ENCODE measurements around the gene OR52R1.

OR52R1 gene

DNA sequence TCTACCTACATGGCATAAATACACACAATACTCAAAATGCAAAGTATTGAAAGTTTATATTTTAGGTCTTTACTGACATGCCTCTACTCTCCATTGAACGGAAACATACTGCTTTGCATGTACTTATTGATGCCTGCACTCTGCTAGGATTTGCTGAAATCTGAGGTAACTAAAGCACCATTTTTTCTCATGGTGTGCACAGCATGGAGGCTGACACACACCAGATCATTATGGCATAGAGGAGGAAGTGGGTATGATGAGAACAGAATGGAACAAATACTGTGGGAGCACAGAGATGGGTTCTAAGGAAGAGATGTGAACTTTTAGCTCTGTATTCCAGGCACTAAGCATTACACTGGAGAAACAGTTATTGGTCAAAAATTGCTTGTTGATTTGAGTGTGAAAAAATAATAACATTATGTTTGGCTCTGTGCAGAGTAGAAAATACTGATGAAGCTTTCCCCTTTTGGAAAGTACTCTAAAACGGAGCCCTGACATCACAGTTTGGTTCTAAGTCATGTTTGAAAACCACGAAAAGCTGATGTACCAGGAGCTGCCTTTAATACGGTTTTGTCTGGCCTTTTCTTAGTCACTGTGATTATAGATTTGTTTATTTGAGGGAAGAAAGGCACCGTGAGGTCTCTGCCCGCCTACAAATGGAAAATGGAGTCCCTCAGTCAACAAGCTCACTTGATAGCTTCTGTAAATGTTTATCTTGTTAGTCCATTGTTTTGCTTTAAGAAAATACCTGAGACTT is 5.6 kb downstream of the OR52R1 start:
- Mint-ChIP-seq H3K4me3 (no peak overlapping the region), H3K27me3 (ENCODE audit: low read depth) (no peaks in the 10 kb centered on the region), H3K27ac (no peak overlapping the region)

DNA sequence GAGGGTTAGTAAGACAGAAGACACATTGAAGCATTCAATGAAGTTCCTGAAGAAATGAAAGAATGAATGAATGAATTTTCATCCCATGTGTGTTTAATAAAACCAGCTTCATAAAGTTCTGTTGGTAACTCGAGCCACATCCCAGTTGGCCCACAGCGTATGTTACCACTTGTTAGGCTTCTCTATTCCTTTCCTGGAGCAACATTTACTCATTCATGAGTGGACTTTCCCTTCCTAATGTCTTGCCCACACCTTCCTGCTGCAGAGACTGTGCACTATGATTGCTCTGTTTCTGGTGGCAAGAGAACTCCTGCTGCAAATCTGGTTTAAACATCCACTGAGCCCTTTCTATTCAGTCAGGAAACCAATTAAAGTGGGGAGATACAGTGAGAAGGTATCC is 7.0 kb downstream of the OR52R1 start:
- no peaks in the 10 kb centered on the region for H3K36me3 Mint-ChIP-seq (ENCODE audit: low read depth)

More for the DNA sequence above, 5.6 kb downstream of the OR52R1 start:
- Mint-ChIP-seq H3K4me1 (no peaks in the 10 kb centered on the region), H3K9me3 (no peaks in the 10 kb centered on the region), H3K36me3 (ENCODE audit: low read depth) (no peaks in the 10 kb centered on the region)
- TF ChIP-seq, protein P1, sequence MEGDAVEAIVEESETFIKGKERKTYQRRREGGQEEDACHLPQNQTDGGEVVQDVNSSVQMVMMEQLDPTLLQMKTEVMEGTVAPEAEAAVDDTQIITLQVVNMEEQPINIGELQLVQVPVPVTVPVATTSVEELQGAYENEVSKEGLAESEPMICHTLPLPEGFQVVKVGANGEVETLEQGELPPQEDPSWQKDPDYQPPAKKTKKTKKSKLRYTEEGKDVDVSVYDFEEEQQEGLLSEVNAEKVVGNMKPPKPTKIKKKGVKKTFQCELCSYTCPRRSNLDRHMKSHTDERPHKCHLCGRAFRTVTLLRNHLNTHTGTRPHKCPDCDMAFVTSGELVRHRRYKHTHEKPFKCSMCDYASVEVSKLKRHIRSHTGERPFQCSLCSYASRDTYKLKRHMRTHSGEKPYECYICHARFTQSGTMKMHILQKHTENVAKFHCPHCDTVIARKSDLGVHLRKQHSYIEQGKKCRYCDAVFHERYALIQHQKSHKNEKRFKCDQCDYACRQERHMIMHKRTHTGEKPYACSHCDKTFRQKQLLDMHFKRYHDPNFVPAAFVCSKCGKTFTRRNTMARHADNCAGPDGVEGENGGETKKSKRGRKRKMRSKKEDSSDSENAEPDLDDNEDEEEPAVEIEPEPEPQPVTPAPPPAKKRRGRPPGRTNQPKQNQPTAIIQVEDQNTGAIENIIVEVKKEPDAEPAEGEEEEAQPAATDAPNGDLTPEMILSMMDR (IDR thresholded peaks at IDR 0.05; ENCODE audit: unreplicated experiment in 3 of 3): no peak

DNA sequence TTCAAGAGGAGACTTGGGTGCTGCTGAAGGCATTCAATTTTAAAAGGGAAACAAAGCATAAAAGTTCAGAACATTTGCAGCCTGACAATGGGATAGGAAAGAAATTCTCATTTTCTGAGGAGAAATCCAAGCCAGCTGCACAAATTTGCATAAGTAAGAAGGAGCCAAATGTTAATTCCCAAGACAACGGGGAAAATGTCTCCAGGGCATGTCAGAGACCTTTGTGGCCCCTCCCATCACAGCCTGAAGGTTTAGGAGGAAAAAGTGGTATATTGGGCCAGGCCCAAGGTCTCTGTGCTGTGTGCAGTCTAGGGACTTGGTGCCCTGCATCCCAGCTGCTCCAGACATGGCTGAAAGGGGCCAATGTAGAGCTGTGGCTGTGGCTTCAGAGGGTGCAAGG is 21.7 kb downstream of the OR52R1 start:
- TF ChIP-seq, protein P1 (IDR thresholded peaks at IDR 0.05; ENCODE audit: unreplicated experiment in 3 of 3): no peak
- H3K4me1 Mint-ChIP-seq: no peaks in the 10 kb centered on the region
- H3K27me3 Mint-ChIP-seq (ENCODE audit: low read depth): peaks cover 3% of the 10 kb centered on the region
- no peaks in the 10 kb centered on the region for H3K36me3 Mint-ChIP-seq (ENCODE audit: low read depth)
- no peak overlapping the region for H3K4me3 Mint-ChIP-seq
- no peak overlapping the region for H3K27ac Mint-ChIP-seq
- peaks cover 17% of the 10 kb centered on the region for H3K9me3 Mint-ChIP-seq

More for the DNA sequence above, 7.0 kb downstream of the OR52R1 start:
- Mint-ChIP-seq H3K27ac (no peak overlapping the region), H3K9me3 (no peaks in the 10 kb centered on the region), H3K4me1 (no peaks in the 10 kb centered on the region), H3K4me3 (no peak overlapping the region), H3K27me3 (ENCODE audit: low read depth) (no peaks in the 10 kb centered on the region)
- TF ChIP-seq, protein P1 (IDR thresholded peaks at IDR 0.05; ENCODE audit: unreplicated experiment in 3 of 3): no peak

DNA sequence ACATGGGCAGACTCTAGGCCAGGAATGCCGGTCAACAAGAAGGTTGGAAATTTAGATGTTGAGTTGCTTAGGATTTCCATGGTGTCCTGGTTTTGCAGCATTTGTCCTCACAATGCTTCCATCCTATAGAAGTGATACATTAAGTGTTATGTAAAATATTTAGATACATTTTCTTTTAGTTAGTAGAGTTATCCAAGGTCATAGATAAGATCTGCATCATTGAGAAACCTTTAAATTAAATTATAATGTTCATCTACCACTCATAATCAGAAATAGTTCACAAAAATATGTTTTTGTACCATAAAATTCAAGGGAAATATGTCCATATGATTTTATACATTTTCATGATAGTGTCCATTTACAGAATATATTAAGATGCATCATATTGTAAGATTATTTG is 34.3 kb downstream of the OR52R1 start, which contains the start of gene OR51F1:
TSS of gene OR51F1 (minus strand) at position 101 of the 400 bp plus-strand sequence. CDS start at position 101, 0 bp downstream.
- TF ChIP-seq, protein P1 (IDR thresholded peaks at IDR 0.05; ENCODE audit: unreplicated experiment in 3 of 3): no peak
- no peaks in the 10 kb centered on the region for H3K4me1 Mint-ChIP-seq
- no peaks in the 10 kb centered on the region for H3K9me3 Mint-ChIP-seq
- H3K27me3 Mint-ChIP-seq (ENCODE audit: low read depth): no peaks in the 10 kb centered on the region
- H3K4me3 Mint-ChIP-seq: no peak within 1 kb of the TSS
- H3K27ac Mint-ChIP-seq: no peak within 1 kb of the TSS
- no peaks in the 10 kb centered on the region for H3K36me3 Mint-ChIP-seq (ENCODE audit: low read depth)

DNA sequence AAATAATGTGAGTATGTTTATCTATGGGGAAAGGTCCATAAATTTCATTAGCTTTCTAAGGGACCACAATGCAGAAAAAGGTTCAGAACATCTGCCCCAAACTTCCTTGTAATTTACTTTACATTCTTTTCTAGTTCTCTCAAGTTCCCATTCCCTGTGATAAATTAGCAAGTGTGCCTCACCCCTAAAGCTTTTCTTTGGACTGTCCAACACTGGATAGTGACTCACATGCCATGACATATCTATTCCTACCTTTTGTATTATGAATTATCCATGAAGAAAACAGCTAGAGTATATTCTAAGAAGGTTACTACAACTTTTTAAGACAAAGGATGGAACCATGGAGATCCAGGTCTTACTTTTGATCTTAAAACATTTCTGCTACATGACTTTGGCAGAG is 36.1 kb downstream of the OR52R1 start:
- no peak overlapping the region for H3K4me3 Mint-ChIP-seq
- no peaks in the 10 kb centered on the region for H3K27me3 Mint-ChIP-seq (ENCODE audit: low read depth)
- no peaks in the 10 kb centered on the region for H3K9me3 Mint-ChIP-seq
- no peaks in the 10 kb centered on the region for H3K36me3 Mint-ChIP-seq (ENCODE audit: low read depth)
- H3K4me1 Mint-ChIP-seq: no peaks in the 10 kb centered on the region
- no peak overlapping the region for H3K27ac Mint-ChIP-seq
- TF ChIP-seq, protein P1 (IDR thresholded peaks at IDR 0.05; ENCODE audit: unreplicated experiment in 3 of 3): no peak

All from nephron (organoid).